Karpas-422 (cell line): ENCODE measurements around the gene SNAPC4. TPM values are rescaled to one million over a fixed set of nuclear protein-coding genes. Genes with fewer than 3 reads are reported as not detected.

Experiments
- DNase-seq: peaks from one replicate; pipeline ENCODE4 v3.0.0-alpha.2; 2015
- H2AFZ ChIP-seq: fragments of 200-600 bp; sonication (generic); 2 replicates; pipeline ENCODE4 v1.6.1; 2014; ENCODE audit warnings: antibody characterized with exemption, low read length, mixed read lengths
- H3K27ac ChIP-seq: fragments of 200-600 bp; sonication (generic); 2 replicates; pipeline ENCODE4 v1.5.1; 2014; ENCODE audit warnings: mild to moderate bottlenecking, low read length, moderate library complexity
- H3K27me3 ChIP-seq: fragments of 200-600 bp; sonication (generic); 2 replicates; pipeline ENCODE4 v1.6.1; 2014; ENCODE audit warnings: low read length, mixed read lengths
- H3K36me3 ChIP-seq: fragments of 200-600 bp; sonication (generic); 2 replicates; pipeline ENCODE4 v1.6.1; 2014; ENCODE audit warnings: low read length, mixed read lengths; ENCODE audit not compliant: insufficient read depth
- H3K4me1 ChIP-seq: fragments of 200-600 bp; sonication (generic); 2 replicates; pipeline ENCODE4 v1.6.1; 2014; ENCODE audit warnings: mild to moderate bottlenecking, low read length, mixed read lengths
- H3K4me2 ChIP-seq: fragments of 200-600 bp; sonication (generic); 2 replicates; pipeline ENCODE4 v1.6.1; 2014; ENCODE audit warnings: low read length, low read depth, mild to moderate bottlenecking; ENCODE audit not compliant: poor library complexity, severe bottlenecking
- H3K4me3 ChIP-seq: fragments of 200-600 bp; sonication (generic); 2 replicates; pipeline ENCODE4 v1.5.1; 2014; ENCODE audit warnings: mild to moderate bottlenecking, antibody characterized with exemption, low read length, mixed read lengths
- H3K79me2 ChIP-seq: fragments of 200-600 bp; sonication (generic); 2 replicates; pipeline ENCODE4 v1.6.1; 2014; ENCODE audit warnings: mild to moderate bottlenecking, low read length, mixed read lengths
- H3K9ac ChIP-seq: fragments of 200-600 bp; sonication (generic); 2 replicates; pipeline ENCODE4 v1.6.0; 2014; ENCODE audit warnings: low read length
- H3K9me2 ChIP-seq: fragments of 200-600 bp; sonication (generic), shearing (Covaris generic); replicated peaks from 2 replicates; pipeline ENCODE4 v1.6.0; 2014; ENCODE audit warnings: mild to moderate bottlenecking, low read length, moderate library complexity; ENCODE audit not compliant: insufficient read depth
- H3K9me3 ChIP-seq: fragments of 300-700, 200-600 bp; sonication (generic); 2 replicates; pipeline ENCODE4 v1.6.1; 2014; ENCODE audit warnings: low read length, mixed read lengths
- H4K20me1 ChIP-seq: fragments of 200-600 bp; sonication (generic); 2 replicates; pipeline ENCODE4 v1.6.1; 2014; ENCODE audit warnings: mild to moderate bottlenecking, antibody characterized with exemption, low read length, low read depth; ENCODE audit not compliant: insufficient read depth
- total RNA-seq: library from RNA; depleted of rRNA; stranded (reverse); fragments of >200 nt; shearing (Covaris generic); gene quantifications from 2 replicates; pipeline ENCODE4 v1.2.3, GENCODE V29; 2014; ENCODE audit warnings: low replicate concordance

The SNAPC4 gene
- total RNA-seq, 1 experiment from 2014 or later = 3.7 TPM

GRCh38 chr9:136385015-136385414 lies 15.0 kb downstream of the SNAPC4 start:
- H3K9me2 ChIP-seq = no peaks in the 10 kb centered on the region
- H3K36me3 ChIP-seq = peaks cover 14% of the 10 kb centered on the region; the same call in 1 of the 2 replicates
- 0 out of 2 replicates have a peak, but pooled peaks cover 5% of the 10 kb centered on the region for H4K20me1 ChIP-seq
- no peak for DNase-seq
- H3K79me2 ChIP-seq = no peaks in the 10 kb centered on the region
- H3K4me1 ChIP-seq = no peaks in the 10 kb centered on the region
- H3K9me3 ChIP-seq = no peaks in the 10 kb centered on the region
- H3K4me2 ChIP-seq = no peak overlapping the region
- no peaks in the 10 kb centered on the region for H3K27me3 ChIP-seq
- H2AFZ ChIP-seq = no peak overlapping the region
- H3K9ac ChIP-seq = no peak overlapping the region
- H3K27ac ChIP-seq = no peak overlapping the region
- H3K4me3 ChIP-seq = no peak overlapping the region

GRCh38 chr9:136383436-136383835 lies 16.5 kb downstream of the SNAPC4 start:
- H3K27ac ChIP-seq = no peak overlapping the region
- no peaks in the 10 kb centered on the region for H3K79me2 ChIP-seq
- no peak overlapping the region for H3K4me3 ChIP-seq
- H3K9ac ChIP-seq = no peak overlapping the region
- H3K4me1 ChIP-seq = no peaks in the 10 kb centered on the region
- H3K9me2 ChIP-seq = no peaks in the 10 kb centered on the region
- no peak for DNase-seq
- H3K9me3 ChIP-seq = no peaks in the 10 kb centered on the region
- no peaks in the 10 kb centered on the region for H3K27me3 ChIP-seq
- no peak overlapping the region for H3K4me2 ChIP-seq
- H2AFZ ChIP-seq = no peak overlapping the region
- 0 out of 2 replicates have a peak, but pooled peaks cover 5% of the 10 kb centered on the region for H4K20me1 ChIP-seq
- peaks cover 12% of the 10 kb centered on the region; the same call in 1 of the 2 replicates for H3K36me3 ChIP-seq

GRCh38 chr9:136381966-136382513 lies 17.9 kb downstream of the SNAPC4 start:
- Histone ChIP-seq H3K27ac (no peak overlapping the region), H3K27me3 (no peaks in the 10 kb centered on the region), H3K79me2 (no peaks in the 10 kb centered on the region), H3K9ac (no peak overlapping the region), H4K20me1 (0 out of 2 replicates have a peak, but pooled peaks cover 5% of the 10 kb centered on the region), H3K9me3 (no peaks in the 10 kb centered on the region), H3K4me2 (no peak overlapping the region), H3K4me3 (no peak overlapping the region), H3K36me3 (peaks cover 9% of the 10 kb centered on the region; the same call in 1 of the 2 replicates), H2AFZ (no peak overlapping the region), H3K9me2 (no peaks in the 10 kb centered on the region), H3K4me1 (no peaks in the 10 kb centered on the region)
- no peak for DNase-seq

GRCh38 chr9:136381311-136381710 lies 18.7 kb downstream of the SNAPC4 start:
- H3K9ac ChIP-seq = no peak overlapping the region
- H3K4me1 ChIP-seq = no peaks in the 10 kb centered on the region
- no peak for DNase-seq
- H3K36me3 ChIP-seq = peaks cover 9% of the 10 kb centered on the region; the same call in 1 of the 2 replicates
- H2AFZ ChIP-seq = no peak overlapping the region
- no peaks in the 10 kb centered on the region for H3K9me3 ChIP-seq
- no peaks in the 10 kb centered on the region for H3K27me3 ChIP-seq
- no peak overlapping the region for H3K27ac ChIP-seq
- H3K4me2 ChIP-seq = no peak overlapping the region
- no peaks in the 10 kb centered on the region for H3K79me2 ChIP-seq
- H4K20me1 ChIP-seq = 0 out of 2 replicates have a peak, but pooled peaks cover 5% of the 10 kb centered on the region
- no peak overlapping the region for H3K4me3 ChIP-seq
- H3K9me2 ChIP-seq = no peaks in the 10 kb centered on the region

DNA sequence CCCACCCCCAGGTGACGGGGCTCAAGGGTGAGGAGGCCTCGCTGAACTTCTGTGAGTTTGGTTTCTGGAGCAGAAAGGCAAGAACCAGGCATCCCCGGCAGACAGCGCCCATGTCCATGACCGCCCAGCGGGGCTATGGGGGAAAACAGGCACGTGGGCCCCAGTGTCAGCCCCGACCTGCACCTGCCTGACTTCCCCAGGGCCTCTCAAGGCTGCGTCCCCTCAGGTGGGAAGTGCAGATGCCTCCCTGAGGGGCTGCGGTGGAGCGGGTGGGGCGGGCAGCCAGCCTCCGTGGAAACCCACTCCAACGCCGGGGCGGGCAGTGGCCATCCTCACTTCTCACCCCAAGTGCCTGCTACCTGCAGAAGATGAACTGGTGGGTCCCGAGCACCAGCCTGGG lies 19.6 kb downstream of the SNAPC4 start:
- H4K20me1 ChIP-seq = no peaks in the 10 kb centered on the region
- H3K79me2 ChIP-seq = no peaks in the 10 kb centered on the region
- H3K4me1 ChIP-seq = no peaks in the 10 kb centered on the region
- DNase-seq = no peak
- no peaks in the 10 kb centered on the region for H3K9me3 ChIP-seq
- peaks cover 4% of the 10 kb centered on the region; the same call in 1 of the 2 replicates for H3K36me3 ChIP-seq
- H3K9me2 ChIP-seq = no peaks in the 10 kb centered on the region
- no peak overlapping the region for H3K4me2 ChIP-seq
- H3K4me3 ChIP-seq = no peak overlapping the region
- H3K27ac ChIP-seq = no peak overlapping the region
- no peak overlapping the region for H2AFZ ChIP-seq
- no peaks in the 10 kb centered on the region for H3K27me3 ChIP-seq
- H3K9ac ChIP-seq = no peak overlapping the region

GRCh38 chr9:136379891-136380290 lies 20.1 kb downstream of the SNAPC4 start:
- H3K9me2 ChIP-seq = no peaks in the 10 kb centered on the region
- H3K4me3 ChIP-seq = no peak overlapping the region
- H3K9me3 ChIP-seq = no peaks in the 10 kb centered on the region
- H3K27me3 ChIP-seq = no peaks in the 10 kb centered on the region
- H3K27ac ChIP-seq = no peak overlapping the region
- no peak for DNase-seq
- no peak overlapping the region for H2AFZ ChIP-seq
- H3K4me2 ChIP-seq = no peak overlapping the region
- H4K20me1 ChIP-seq = no peaks in the 10 kb centered on the region
- H3K79me2 ChIP-seq = no peaks in the 10 kb centered on the region
- no peaks in the 10 kb centered on the region for H3K4me1 ChIP-seq
- no peak overlapping the region for H3K9ac ChIP-seq
- peaks cover 4% of the 10 kb centered on the region; the same call in 1 of the 2 replicates for H3K36me3 ChIP-seq

GRCh38 chr9:136379401-136379800 lies 20.6 kb downstream of the SNAPC4 start:
- no peaks in the 10 kb centered on the region for H3K79me2 ChIP-seq
- no peak overlapping the region for H3K9ac ChIP-seq
- DNase-seq = no peak
- H2AFZ ChIP-seq = no peak overlapping the region
- no peaks in the 10 kb centered on the region for H3K9me3 ChIP-seq
- no peaks in the 10 kb centered on the region for H4K20me1 ChIP-seq
- no peaks in the 10 kb centered on the region; the same call in 1 of the 2 replicates for H3K36me3 ChIP-seq
- no peak overlapping the region for H3K4me2 ChIP-seq
- no peaks in the 10 kb centered on the region for H3K27me3 ChIP-seq
- H3K4me1 ChIP-seq = no peaks in the 10 kb centered on the region
- H3K4me3 ChIP-seq = no peak overlapping the region
- H3K27ac ChIP-seq = no peak overlapping the region
- no peaks in the 10 kb centered on the region for H3K9me2 ChIP-seq

GRCh38 chr9:136379003-136379287 lies 21.0 kb downstream of the SNAPC4 start:
- Histone ChIP-seq H3K36me3 (no peaks in the 10 kb centered on the region), H4K20me1 (no peaks in the 10 kb centered on the region), H3K9ac (no peak overlapping the region), H3K79me2 (no peaks in the 10 kb centered on the region), H3K27me3 (no peaks in the 10 kb centered on the region), H3K4me1 (no peaks in the 10 kb centered on the region), H2AFZ (no peak overlapping the region), H3K4me2 (no peak overlapping the region), H3K9me3 (no peaks in the 10 kb centered on the region), H3K9me2 (no peaks in the 10 kb centered on the region), H3K4me3 (no peak overlapping the region), H3K27ac (no peak overlapping the region)
- no peak for DNase-seq
